Chondrocyte (in vitro differentiated cells): Measurements from ENCODE around the gene WDR19. TPM values are rescaled to one million over a fixed set of nuclear protein-coding genes. Genes with fewer than 3 reads are reported as not detected.

ENCODE experiments used
- DNase-seq: peaks from one replicate; pipeline ENCODE4 v3.0.0; 2021; ENCODE audit warnings: mixed read lengths, low spot score
- H3K27ac Mint-ChIP-seq: one replicate; pipeline ENCODE4 v1.8.0; 2021; ENCODE audit warnings: mild to moderate bottlenecking, moderate library complexity, mixed read lengths; ENCODE audit not compliant: unreplicated experiment
- H3K27me3 Mint-ChIP-seq: 2 replicates; pipeline ENCODE4 v1.8.0; 2021; ENCODE audit warnings: low read depth, mixed read lengths
- H3K36me3 Mint-ChIP-seq: 2 replicates; pipeline ENCODE4 v1.8.0; 2021; ENCODE audit warnings: low read depth, mixed read lengths
- H3K4me1 Mint-ChIP-seq: 2 replicates; pipeline ENCODE4 v1.8.0; 2021; ENCODE audit warnings: low read depth, mild to moderate bottlenecking, mixed read lengths
- H3K4me3 Mint-ChIP-seq: one replicate; pipeline ENCODE4 v1.8.0; 2021; ENCODE audit warnings: mild to moderate bottlenecking, moderate library complexity, mixed read lengths; ENCODE audit not compliant: unreplicated experiment
- H3K9me3 Mint-ChIP-seq: 2 replicates; pipeline ENCODE4 v1.8.0; 2021; ENCODE audit warnings: low read depth, mixed read lengths
- CTCF ChIP-seq: fragments of 200-600 bp; sonication (generic); IDR thresholded peaks from 2 replicates; pipeline ENCODE4 v1.5.0; 2021; ENCODE audit warnings: antibody characterized with exemption, mild to moderate bottlenecking, moderate library complexity
- total RNA-seq: library from RNA; stranded (reverse); gene quantifications from 3 replicates; pipeline ENCODE4 v1.2.1, GENCODE V29; 2021

WDR19 gene
- total RNA-seq, 1 donor from 2014 or later: 31.0 TPM

GRCh38 chr4:39154009-39154408 is 28.3 kb upstream of the WDR19 start:
- no peak for TF ChIP-seq CTCF

DNA sequence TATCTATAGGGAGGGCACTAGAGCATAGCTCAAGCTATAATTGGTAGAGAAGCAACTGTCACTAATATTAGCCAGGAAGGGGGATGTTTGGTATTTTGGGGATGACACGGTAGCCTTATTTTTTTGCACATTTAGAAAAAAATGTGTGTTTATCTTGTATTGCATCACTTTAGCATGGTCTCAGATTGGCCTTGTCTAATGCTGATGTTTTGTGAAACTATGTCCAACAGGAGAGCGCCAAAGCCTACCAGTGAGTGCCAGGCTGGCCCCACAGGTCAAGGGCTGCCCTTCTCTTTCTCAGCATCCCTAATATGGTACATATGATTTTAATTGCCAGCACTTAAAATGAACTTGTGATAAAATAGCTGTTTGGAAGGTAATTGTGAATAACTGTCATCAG is 24.8 kb upstream of the WDR19 start:
- no peaks in the 10 kb centered on the region for H3K36me3 Mint-ChIP-seq
- no peaks in the 10 kb centered on the region for H3K4me1 Mint-ChIP-seq
- H3K4me3 Mint-ChIP-seq: no peak overlapping the region
- no peaks in the 10 kb centered on the region for H3K9me3 Mint-ChIP-seq
- no peak overlapping the region for H3K27ac Mint-ChIP-seq
- no peaks in the 10 kb centered on the region for H3K27me3 Mint-ChIP-seq
- no peak for TF ChIP-seq CTCF
- DNase-seq: no peak

More at GRCh38 chr4:39154009-39154408, 28.3 kb upstream of the WDR19 start:
- Mint-ChIP-seq H3K27me3 (no peaks in the 10 kb centered on the region), H3K4me1 (peaks cover 6% of the 10 kb centered on the region), H3K4me3 (no peak overlapping the region), H3K36me3 (no peaks in the 10 kb centered on the region), H3K27ac (no peak overlapping the region), H3K9me3 (no peaks in the 10 kb centered on the region)
- DNase-seq: no peak

- Mint-ChIP-seq H3K27ac (no peak overlapping the region), H3K36me3 (no peaks in the 10 kb centered on the region), H3K27me3 (no peaks in the 10 kb centered on the region), H3K9me3 (no peaks in the 10 kb centered on the region), H3K4me3 (no peak overlapping the region), H3K4me1 (peaks cover 5% of the 10 kb centered on the region)
- no peak for TF ChIP-seq CTCF
- no peak for DNase-seq
These were observed 16.2 kb upstream of the WDR19 start for GRCh38 chr4:39166177-39166576.

GRCh38 chr4:39166669-39167068 is 15.7 kb upstream of the WDR19 start:
- peaks cover 5% of the 10 kb centered on the region for H3K4me1 Mint-ChIP-seq
- H3K4me3 Mint-ChIP-seq: no peak overlapping the region
- H3K36me3 Mint-ChIP-seq: no peaks in the 10 kb centered on the region
- H3K9me3 Mint-ChIP-seq: no peaks in the 10 kb centered on the region
- TF ChIP-seq CTCF: no peak
- H3K27me3 Mint-ChIP-seq: no peaks in the 10 kb centered on the region
- DNase-seq: no peak
- no peak overlapping the region for H3K27ac Mint-ChIP-seq

GRCh38 chr4:39169426-39169825 is 12.9 kb upstream of the WDR19 start:
- no peak for DNase-seq

More at GRCh38 chr4:39169426-39169825, 12.9 kb upstream of the WDR19 start:
- H3K9me3 Mint-ChIP-seq: peaks cover 16% of the 10 kb centered on the region
- H3K36me3 Mint-ChIP-seq: no peaks in the 10 kb centered on the region
- no peak overlapping the region for H3K27ac Mint-ChIP-seq
- no peaks in the 10 kb centered on the region for H3K27me3 Mint-ChIP-seq
- H3K4me3 Mint-ChIP-seq: no peak overlapping the region
- H3K4me1 Mint-ChIP-seq: peaks cover 5% of the 10 kb centered on the region
- TF ChIP-seq CTCF: no peak
